ENCODE results near the gene CNTRL.

- no peak for TF ChIP-seq CTCF (IDR thresholded peaks at IDR 0.05)
- TF ChIP-seq POLR2AphosphoS5 (IDR thresholded peaks at IDR 0.05), result no peak
Observed at GRCh38 chr9:121156263-121156731, 81.5 kb downstream of the CNTRL start.
